ENCODE measurements around the gene VWA5A.
A peak's percentile ranks its signal among the peaks of the same experiment; 100 is the strongest.

VWA5A gene, protein sequence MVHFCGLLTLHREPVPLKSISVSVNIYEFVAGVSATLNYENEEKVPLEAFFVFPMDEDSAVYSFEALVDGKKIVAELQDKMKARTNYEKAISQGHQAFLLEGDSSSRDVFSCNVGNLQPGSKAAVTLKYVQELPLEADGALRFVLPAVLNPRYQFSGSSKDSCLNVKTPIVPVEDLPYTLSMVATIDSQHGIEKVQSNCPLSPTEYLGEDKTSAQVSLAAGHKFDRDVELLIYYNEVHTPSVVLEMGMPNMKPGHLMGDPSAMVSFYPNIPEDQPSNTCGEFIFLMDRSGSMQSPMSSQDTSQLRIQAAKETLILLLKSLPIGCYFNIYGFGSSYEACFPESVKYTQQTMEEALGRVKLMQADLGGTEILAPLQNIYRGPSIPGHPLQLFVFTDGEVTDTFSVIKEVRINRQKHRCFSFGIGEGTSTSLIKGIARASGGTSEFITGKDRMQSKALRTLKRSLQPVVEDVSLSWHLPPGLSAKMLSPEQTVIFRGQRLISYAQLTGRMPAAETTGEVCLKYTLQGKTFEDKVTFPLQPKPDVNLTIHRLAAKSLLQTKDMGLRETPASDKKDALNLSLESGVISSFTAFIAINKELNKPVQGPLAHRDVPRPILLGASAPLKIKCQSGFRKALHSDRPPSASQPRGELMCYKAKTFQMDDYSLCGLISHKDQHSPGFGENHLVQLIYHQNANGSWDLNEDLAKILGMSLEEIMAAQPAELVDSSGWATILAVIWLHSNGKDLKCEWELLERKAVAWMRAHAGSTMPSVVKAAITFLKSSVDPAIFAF
- 2.1 to 14.1 (median 4.6) reads per million in 9 experiments for total RNA-seq

DNA sequence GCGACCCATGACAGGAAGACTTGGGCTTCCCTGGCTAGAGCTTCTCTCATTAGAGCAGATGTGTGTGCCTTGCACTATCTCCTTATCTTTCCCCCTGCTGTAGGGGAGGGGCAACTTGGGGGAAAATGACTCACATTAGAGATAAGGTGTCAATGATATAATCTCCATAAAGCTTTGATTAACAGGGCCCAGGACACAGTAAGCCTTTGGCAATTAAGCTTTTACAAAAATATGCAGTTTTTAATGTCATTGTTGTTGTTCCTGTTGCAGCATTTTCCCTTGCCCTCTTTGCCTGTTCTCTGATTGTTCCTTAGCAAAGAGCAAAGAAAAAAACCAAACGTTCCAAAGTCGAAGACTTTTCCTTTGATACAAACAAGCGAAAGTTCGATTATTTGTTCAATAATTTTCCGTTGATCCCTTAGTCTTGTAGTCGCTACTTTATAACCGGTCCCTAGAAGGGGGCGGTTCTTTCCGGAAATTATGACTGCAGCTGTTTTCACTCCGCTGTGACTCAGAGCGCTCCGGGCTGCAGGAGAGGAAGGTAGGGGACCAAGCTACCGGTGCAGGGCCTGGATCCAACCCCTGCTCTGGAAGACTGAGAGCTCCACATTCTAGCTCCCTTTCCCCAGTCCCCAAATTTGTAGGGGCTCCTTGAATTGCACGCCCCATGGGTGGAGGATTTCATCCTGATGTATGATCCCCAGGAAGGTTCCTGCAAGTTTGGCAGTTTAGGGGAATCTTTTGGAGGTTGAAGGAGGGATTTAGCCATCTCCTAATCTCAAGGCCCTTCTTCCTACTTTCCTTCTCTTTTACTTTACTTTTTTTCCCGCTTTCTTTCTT lies at the start of gene VWA5A:
Gene VWA5A, plus strand, starts transcription at position 509 of the 840 bp plus-strand sequence. CDS start 2,062 bp downstream, outside the sequence.
- Mint-ChIP-seq H3K27me3 (peaks cover 0 to 6% of the 10 kb centered on the region in 2 donors), H3K36me3 (ENCODE audit: insufficient read depth) (no peaks in the 10 kb centered on the region), H3K4me1 (ENCODE audit: low read depth in 2 of 2) (peaks cover 5 to 12% of the 10 kb centered on the region in 2 donors), H3K9me3 (no peaks in the 10 kb centered on the region), H3K4me3 (peak within 1 kb of the TSS; percentile 74 to 82), H3K27ac (peak within 1 kb of the TSS; percentile 83 to 87)
- peak; percentile 87 for ATAC-seq (replicated peaks)
- peak in 2 of 3 experiments; percentile 6 to 34 for DNase-seq

DNA sequence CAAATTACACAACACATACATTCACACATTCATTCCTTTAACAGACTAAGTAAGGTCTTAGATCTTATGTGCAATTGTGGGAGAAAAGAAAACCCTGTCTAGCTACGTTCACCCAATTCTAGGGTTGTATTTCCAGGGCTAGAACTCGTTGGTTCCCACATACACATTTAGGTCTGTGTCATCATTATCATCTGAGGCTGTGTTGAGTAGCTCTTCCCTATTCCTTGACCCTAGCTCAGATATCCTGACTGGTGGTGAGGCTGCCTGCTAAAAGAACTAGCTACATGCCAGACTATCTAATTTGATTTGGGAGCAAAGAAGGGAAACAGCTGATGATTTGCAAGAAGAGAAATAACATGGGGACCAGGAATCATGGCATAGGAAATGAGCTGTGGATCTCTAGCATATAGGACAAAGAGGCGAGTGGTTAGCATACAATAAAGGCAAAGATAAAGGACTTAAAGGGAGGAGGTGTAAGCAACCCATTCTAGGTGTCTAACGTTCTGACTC lies 46.6 kb upstream of the VWA5A start:
- Mint-ChIP-seq H3K36me3 (ENCODE audit: insufficient read depth) (no peaks in the 10 kb centered on the region), H3K9me3 (no peaks in the 10 kb centered on the region), H3K4me3 (no peak overlapping the region), H3K4me1 (ENCODE audit: low read depth in 2 of 2) (peaks cover 0 to 3% of the 10 kb centered on the region in 2 donors), H3K27me3 (peaks cover 12 to 35% of the 10 kb centered on the region in 2 donors), H3K27ac (no peak overlapping the region)
- no peak for ATAC-seq (replicated peaks)
- DNase-seq = no peak

DNA sequence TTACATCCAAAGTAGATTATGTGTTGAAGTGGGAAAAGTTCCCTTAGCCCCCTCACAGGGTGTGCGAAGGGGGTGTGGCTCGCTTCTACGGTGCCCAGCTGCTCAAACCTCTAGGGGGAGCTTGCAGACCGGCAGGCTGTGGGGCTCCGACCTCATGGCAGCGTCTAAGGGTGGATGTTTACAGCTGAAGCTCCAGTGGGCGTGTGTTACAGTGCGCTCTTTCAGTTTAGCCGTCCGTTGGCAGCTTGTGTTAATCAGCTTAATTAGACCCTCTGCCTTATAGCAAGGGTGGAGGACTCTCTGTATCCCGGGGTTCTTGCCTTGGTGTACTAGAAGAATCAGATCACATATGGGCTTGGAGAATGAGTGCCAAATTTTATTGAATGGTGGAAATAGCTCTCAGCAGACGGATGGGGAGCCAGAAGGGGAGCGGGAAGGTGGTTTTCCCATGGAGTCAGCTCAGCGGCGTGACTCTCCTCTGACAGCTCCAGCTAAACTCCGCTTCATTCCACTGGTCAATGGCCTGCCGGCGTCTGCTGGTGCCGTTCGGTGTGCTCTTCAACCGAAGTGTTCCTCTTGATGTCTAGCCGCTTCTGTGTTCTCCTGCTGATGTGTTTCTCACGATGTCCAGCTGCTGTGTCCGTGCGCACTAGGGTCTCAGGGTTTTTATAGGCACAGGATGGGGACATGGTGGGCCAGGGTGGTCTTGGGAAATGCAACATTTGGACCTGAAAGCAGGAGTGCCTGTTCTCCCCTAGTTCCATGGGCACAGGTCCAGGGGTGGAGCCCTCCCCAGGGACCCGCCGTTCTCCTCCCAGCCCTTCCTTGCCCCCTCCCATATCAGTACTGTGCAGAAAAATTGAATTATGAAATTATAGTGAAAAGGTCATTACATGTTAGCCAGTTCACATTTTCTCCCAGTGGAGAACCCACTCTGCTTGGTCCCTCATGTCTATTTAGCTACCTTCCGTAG lies 45.5 kb upstream of the VWA5A start:
- no peak for DNase-seq
- H3K27me3 Mint-ChIP-seq = peaks cover 12 to 35% of the 10 kb centered on the region in 2 donors
- H3K9me3 Mint-ChIP-seq = no peaks in the 10 kb centered on the region
- peaks cover 0 to 3% of the 10 kb centered on the region in 2 donors for H3K4me1 Mint-ChIP-seq (ENCODE audit: low read depth in 2 of 2)
- no peak overlapping the region for H3K4me3 Mint-ChIP-seq
- peak; percentile 47 for ATAC-seq (replicated peaks)
- H3K36me3 Mint-ChIP-seq (ENCODE audit: insufficient read depth) = no peaks in the 10 kb centered on the region
- H3K27ac Mint-ChIP-seq = no peak overlapping the region

DNA sequence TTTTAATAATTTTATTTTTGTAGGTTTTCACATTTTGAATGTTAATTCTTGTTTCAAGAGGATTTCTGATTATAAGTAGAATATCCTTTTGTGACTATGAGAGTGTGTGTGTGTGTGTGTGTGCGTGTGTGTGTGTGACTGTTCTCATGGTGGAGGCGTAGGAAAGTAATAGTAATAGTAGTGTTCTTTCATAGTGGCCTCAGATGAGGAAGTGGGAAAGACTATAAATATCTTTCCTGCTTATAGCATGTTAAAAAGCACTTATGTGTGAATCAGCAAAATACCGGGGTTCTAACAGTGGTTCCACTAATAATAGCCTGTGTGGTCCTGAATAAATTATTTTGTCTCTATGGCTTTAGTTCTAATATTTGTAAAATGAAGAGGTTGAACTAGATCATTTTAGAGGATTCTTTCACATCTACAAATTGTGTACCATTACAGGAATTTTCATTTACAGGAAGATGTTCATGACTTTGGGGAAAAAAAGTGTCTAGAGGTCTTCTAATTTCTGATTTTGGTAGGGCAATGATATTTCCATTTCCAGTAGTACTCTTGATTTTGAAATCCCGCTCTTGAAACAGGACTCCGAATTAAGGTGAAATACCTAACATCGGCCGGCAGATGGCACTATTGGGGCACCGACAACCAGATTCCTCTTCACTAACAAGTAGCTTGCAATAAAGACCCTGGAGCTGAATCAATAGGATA lies 44.2 kb upstream of the VWA5A start:
- Mint-ChIP-seq H3K27me3 (peaks cover 17 to 33% of the 10 kb centered on the region in 2 donors), H3K4me1 (ENCODE audit: low read depth in 2 of 2) (peaks cover 0 to 4% of the 10 kb centered on the region in 2 donors), H3K4me3 (no peak overlapping the region), H3K36me3 (ENCODE audit: insufficient read depth) (no peaks in the 10 kb centered on the region), H3K27ac (no peak overlapping the region), H3K9me3 (no peaks in the 10 kb centered on the region)
- DNase-seq (peak; percentile 14 to 39 (median 24)), ATAC-seq (replicated peaks) (no peak)

DNA sequence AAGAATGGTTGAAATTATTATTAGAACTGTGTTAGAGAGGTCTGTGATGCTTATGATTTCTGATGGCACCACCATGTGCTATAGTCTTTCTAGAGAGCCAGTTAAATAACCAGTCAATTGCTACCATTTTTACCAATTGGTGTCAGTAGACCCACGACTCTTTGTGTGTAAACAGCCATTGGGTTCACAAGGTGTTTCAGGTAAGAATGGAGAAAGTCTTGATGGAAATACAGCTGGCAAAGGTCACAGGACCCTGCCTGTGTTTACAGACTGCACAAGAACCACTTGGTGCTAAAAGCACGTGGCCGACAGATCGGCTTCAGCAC lies 43.7 kb upstream of the VWA5A start:
- DNase-seq (no peak), ATAC-seq (replicated peaks) (no peak)
- H3K9me3 Mint-ChIP-seq = no peaks in the 10 kb centered on the region
- no peak overlapping the region for H3K27ac Mint-ChIP-seq
- H3K4me1 Mint-ChIP-seq (ENCODE audit: low read depth in 2 of 2) = peaks cover 0 to 5% of the 10 kb centered on the region in 2 donors
- H3K4me3 Mint-ChIP-seq = no peak overlapping the region
- no peaks in the 10 kb centered on the region for H3K36me3 Mint-ChIP-seq (ENCODE audit: insufficient read depth)
- peaks cover 22 to 33% of the 10 kb centered on the region in 2 donors for H3K27me3 Mint-ChIP-seq

DNA sequence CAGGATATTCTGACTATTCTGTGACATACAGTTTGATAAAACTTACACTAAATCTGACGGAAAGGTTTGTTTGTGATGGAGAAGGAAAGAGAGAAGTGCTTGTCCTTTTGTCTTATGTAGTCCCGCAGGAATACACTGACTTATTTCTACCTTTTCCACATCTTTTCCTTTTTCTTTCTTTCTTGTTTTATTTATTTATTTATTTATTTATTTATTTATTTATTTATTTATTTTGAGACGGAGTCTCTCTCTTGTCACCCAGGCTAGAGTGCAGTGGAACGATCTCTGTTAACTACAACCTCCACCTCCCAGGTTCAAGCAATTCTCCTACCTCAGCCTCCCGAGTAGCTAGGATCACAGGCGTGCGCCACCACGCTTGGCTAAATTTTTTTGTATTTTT lies 43.1 kb upstream of the VWA5A start:
- H3K4me1 Mint-ChIP-seq (ENCODE audit: low read depth in 2 of 2) = peaks cover 0 to 7% of the 10 kb centered on the region in 2 donors

DNA sequence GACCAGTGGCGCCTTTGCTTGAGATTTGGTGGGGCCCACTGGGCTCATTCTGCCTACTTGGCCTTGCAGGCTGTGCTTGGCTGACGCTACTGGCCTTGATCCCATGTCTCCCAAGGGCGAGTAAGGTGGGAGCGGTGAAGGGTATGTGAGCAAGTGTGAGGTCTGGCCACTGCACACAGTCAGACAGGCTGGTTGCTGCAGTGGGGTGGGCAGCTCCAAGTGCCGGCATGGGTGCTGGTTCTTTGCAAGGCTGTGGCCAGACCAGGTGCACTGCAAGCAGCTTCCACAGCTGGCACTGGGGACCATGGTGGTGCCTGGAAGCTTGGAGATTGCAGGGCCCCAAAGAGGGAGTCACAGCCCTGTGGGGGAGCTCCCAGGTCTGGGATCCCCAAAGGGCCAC lies 40.7 kb upstream of the VWA5A start:
- Mint-ChIP-seq H3K27ac (no peak overlapping the region), H3K27me3 (peaks cover 26 to 32% of the 10 kb centered on the region in 2 donors), H3K4me3 (no peak overlapping the region), H3K36me3 (ENCODE audit: insufficient read depth) (no peaks in the 10 kb centered on the region), H3K4me1 (ENCODE audit: low read depth in 2 of 2) (peaks cover 0 to 6% of the 10 kb centered on the region in 2 donors), H3K9me3 (no peaks in the 10 kb centered on the region)
- DNase-seq = no peak
- no peak for ATAC-seq (replicated peaks)

More for the DNA sequence above, 43.1 kb upstream of the VWA5A start:
- H3K27me3 Mint-ChIP-seq = peaks cover 24 to 35% of the 10 kb centered on the region in 2 donors
- ATAC-seq (replicated peaks) (no peak), DNase-seq (no peak)
- no peaks in the 10 kb centered on the region for H3K36me3 Mint-ChIP-seq (ENCODE audit: insufficient read depth)
- H3K9me3 Mint-ChIP-seq = no peaks in the 10 kb centered on the region
- H3K27ac Mint-ChIP-seq = no peak overlapping the region
- no peak overlapping the region for H3K4me3 Mint-ChIP-seq

DNA sequence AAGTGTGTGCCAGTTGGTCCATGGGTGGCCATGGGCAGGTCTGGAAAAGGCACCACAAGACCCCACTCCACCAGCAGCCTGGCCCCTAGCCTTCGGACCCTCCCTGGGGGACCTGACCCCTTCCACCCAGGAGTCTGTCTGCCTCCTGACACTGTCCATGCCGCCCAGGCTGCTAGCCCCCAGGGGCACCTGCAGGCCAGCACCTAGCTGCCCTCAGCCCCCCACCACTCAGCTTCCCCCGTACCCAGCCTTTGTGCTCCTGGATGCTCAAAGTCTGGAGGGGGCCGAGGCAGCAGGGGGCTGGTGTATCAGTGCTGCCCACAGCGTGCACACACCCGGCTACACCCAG lies 39.8 kb upstream of the VWA5A start:
- peaks cover 0 to 5% of the 10 kb centered on the region in 2 donors for H3K4me1 Mint-ChIP-seq (ENCODE audit: low read depth in 2 of 2)
- peak overlapping the region; percentile 13 to 51 for H3K4me3 Mint-ChIP-seq
- no peaks in the 10 kb centered on the region for H3K9me3 Mint-ChIP-seq
- H3K36me3 Mint-ChIP-seq (ENCODE audit: insufficient read depth) = no peaks in the 10 kb centered on the region
- no peak for ATAC-seq (replicated peaks)
- H3K27ac Mint-ChIP-seq = no peak overlapping the region
- DNase-seq = no peak
- peaks cover 18 to 28% of the 10 kb centered on the region in 2 donors for H3K27me3 Mint-ChIP-seq

DNA sequence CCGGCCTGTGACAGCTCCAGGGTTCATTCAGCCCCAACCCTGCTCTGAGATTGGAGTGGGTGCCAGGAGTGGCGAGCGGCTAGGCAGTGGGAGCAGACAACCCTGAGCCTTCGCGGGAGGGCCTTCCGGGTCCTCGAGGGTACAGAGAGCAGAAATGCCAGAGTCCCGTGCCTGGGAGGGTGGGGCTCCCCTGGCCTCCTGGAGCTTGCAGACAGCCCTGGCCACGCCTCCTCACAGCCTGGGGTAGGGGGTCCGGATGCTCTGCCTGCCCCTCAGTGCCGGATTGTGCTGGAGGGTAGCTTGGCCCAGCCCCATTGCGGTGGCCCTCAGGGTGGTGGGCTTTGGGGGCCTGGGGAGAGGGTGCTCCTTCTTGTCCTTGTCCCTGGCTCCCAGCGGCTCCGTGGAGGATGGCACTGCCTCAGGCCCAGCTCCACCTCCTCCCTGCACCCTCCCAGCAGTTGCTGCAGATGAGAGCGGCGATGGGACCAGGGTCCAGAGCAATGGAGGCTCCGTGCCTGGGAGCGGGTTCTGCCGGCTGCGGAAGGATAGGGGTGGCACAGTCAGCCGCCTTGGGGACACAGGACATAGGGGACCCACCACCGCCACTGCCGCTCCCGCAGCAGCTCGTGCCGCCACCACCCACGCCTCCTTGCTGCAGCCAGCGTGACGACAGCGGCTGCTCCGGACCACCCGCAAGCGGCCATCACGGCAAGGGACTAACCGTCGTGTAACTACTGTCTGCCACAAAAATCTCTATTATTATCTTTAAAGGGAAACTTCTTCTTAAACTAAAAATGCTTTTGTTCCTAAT lies 39.2 kb upstream of the VWA5A start:
- peaks cover 0 to 5% of the 10 kb centered on the region in 2 donors for H3K4me1 Mint-ChIP-seq (ENCODE audit: low read depth in 2 of 2)
- DNase-seq = no peak
- no peak overlapping the region for H3K27ac Mint-ChIP-seq
- no peaks in the 10 kb centered on the region for H3K36me3 Mint-ChIP-seq (ENCODE audit: insufficient read depth)
- H3K9me3 Mint-ChIP-seq = no peaks in the 10 kb centered on the region
- H3K27me3 Mint-ChIP-seq = peaks cover 18 to 31% of the 10 kb centered on the region in 2 donors
- ATAC-seq (replicated peaks) = no peak
- peak overlapping the region; percentile 51 to 54 for H3K4me3 Mint-ChIP-seq

DNA sequence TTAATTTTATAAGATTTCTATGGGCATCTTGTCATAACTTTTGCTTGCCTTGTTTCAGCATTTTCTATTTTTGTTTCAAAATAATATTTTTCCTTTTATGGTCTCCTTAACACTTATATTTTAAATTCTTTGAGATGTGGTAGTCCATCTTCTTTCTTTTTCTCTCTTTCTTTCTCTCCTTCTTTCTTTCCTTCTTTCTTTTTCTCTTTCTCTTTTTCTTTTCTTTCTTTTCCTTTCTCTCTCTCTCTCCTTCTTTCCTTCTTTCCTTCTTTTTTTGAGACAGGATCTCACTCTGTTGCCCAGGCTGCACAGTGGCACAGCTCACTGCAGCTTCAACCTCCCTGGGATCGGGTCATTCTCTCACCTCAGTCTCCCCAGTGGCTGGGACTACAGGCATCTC lies 38.0 kb upstream of the VWA5A start:
- Mint-ChIP-seq H3K4me3 (no peak overlapping the region), H3K27ac (no peak overlapping the region), H3K9me3 (no peaks in the 10 kb centered on the region), H3K36me3 (ENCODE audit: insufficient read depth) (no peaks in the 10 kb centered on the region), H3K4me1 (ENCODE audit: low read depth in 2 of 2) (peaks cover 0 to 4% of the 10 kb centered on the region in 2 donors), H3K27me3 (peaks cover 18 to 39% of the 10 kb centered on the region in 2 donors)
- ATAC-seq (replicated peaks) (no peak), DNase-seq (no peak)

DNA sequence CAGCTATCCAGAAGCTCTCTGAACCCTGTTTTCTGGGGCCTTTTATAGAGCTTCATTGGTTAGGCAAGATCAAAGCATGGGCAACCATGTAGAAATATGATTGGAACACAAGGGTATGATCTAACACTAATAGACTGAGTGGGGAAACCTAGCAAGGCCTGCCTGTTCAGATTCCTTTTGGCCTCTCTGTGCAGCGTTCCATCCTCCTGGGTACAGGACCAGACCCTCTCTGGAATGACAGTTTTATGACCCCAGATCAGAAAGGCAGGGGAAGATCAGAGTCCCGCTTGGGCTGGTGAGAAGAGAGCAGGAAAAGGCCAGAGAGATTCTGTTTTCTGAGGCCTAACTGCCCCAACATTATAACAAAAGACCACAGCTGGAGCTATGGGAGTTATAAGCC lies 36.7 kb upstream of the VWA5A start:
- no peaks in the 10 kb centered on the region for H3K9me3 Mint-ChIP-seq
- no peak for ATAC-seq (replicated peaks)
- H3K27me3 Mint-ChIP-seq = peaks cover 18 to 41% of the 10 kb centered on the region in 2 donors

More for the DNA sequence above, 36.7 kb upstream of the VWA5A start:
- Mint-ChIP-seq H3K4me1 (ENCODE audit: low read depth in 2 of 2) (peaks cover 0 to 4% of the 10 kb centered on the region in 2 donors), H3K27ac (no peak overlapping the region), H3K4me3 (no peak overlapping the region), H3K36me3 (ENCODE audit: insufficient read depth) (no peaks in the 10 kb centered on the region)
- no peak for DNase-seq
